GM12892 (cell line): ENCODE results near the gene PEPD.

Experiments used
- POLR2A ChIP-seq: IDR thresholded peaks from 2 replicates; pipeline ENCODE4 v1.6.1; 2011; ENCODE audit warnings: low read depth, low read length, control low read depth
- POLR2AphosphoS5 ChIP-seq: IDR thresholded peaks from 2 replicates; pipeline ENCODE4 v1.6.1; 2011; ENCODE audit warnings: low read depth, low read length, control low read depth
- TAF1 ChIP-seq: IDR thresholded peaks from 2 replicates; pipeline ENCODE4 v1.6.1; 2011; ENCODE audit warnings: low read depth, mild to moderate bottlenecking, control low read depth, low read length, borderline replicate concordance

- TF ChIP-seq POLR2A (no peak), POLR2AphosphoS5 (no peak), TAF1 (no peak)
Measured at GRCh38 chr19:33523167-33523566, 1.6 kb upstream of the PEPD start.
